GM21786 (cell line): ENCODE data around the gene AK4.
"Not testable (repeated sequence)": the region's sequence is repeated elsewhere in the genome, so short reads cannot be mapped to it uniquely, and the experiment has no call there.

Experiments used
- ATAC-seq: cut with Tn5 transposase; IDR thresholded peaks from one replicate; pipeline ENCODE4 v1.9.1; 2021; ENCODE audit not compliant: unreplicated experiment

The AK4 gene

DNA sequence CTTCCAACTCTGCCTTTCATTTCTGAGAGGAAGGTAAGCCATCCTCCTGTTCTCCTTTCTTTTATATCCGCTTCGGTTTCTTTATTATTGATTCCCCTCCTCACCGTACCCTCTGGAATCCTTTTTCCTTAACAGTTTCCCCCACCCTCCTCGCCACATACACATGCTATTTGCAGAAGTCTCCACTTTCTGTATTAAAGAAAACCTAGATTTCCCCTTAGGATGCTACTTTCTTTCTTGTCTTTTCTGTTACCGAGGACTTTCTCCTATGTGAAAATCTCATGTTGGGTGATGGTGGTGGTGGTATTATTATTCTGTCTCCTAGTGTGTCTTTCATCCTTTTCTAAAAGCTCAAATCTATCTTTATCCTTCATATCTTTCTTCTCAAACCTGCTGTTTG lies 62.3 kb downstream of the AK4 start:
- ATAC-seq = no peak

DNA sequence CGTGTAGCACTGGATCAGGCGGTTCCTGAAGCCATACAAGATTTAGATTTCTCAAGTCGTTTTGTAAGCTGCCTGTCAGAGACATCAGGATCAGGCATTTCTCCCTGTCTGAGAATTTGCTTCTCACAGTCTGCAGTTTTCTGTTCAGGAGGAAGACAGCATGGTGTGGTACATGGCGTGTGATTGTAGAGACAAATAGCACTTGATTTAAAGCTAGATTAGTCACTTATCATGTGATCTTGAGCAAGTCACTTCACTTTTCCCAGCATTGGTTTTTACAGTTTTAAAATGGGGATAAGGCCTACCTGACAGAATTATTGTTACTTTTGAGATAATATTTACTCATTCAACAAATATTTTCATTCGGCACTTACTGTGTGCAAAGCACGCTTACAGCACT lies 63.3 kb downstream of the AK4 start:
- ATAC-seq = no peak

DNA sequence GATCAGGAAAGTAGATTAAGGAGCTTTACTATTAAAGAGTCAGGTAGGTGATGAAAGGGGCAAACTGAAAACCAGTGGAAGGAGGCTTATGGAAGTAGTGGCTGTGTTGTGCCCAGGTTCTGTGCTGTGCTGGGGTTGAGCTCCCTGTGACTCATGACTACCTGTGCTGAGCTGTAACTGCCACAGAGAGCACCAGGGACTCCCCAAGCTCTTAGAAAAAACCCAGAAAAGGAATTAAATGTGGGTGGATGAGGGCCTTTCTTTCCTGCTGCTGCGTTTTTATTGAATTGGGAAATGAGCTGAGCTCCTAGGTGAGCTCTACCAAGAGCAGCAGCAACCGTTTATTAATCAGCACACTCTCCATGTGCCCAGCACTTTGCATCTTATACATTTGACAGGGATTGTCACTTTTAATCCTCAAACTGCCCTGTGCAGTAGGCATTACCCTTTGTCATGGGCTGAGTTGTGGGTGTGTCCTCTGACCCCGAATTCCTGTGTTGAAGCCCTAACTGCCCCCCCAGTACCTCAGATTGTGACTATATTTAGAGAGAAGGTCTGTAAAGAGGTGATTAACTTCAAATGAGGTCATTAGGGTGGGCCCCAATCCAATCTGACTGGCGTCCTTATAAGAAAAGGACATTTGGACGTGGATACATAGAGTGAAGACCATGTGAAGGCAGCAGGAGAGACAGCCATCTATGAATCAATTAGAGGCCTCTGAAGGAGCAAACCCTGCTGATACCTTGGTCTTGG lies 65.4 kb downstream of the AK4 start:
- no peak for ATAC-seq

DNA sequence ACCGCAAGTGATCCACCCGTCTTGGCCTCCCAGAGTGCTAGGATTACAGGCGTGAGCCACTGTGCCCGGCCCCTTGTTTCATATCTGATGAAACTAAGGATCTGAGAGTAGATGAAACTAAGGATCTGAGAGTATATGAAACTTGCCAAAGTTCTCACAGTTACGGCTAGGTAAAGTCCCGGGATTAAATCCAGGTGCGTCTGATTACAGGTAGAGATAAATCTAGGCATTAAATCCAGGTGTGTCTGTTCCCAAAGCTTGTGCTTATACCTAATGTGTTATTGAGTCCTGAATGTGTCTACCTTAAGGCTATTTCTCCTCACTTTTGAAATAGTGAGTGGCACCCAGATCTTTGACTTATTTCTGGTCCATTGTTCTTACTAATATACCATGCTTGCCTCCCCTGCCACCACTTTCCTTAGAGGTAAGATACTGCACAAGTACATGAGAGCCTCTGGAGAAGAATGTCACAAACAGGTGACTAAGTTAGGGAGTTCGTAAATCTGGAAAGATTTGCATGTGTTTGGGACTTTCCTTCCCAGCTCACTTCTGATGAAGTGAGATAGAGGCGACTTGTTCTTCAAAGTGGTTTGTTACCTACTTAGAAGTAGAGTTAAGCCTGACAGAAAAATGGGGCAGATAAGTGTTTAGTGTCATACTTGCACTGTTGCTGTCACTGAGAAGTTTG lies 66.5 kb downstream of the AK4 start:
- ATAC-seq = no peak

DNA sequence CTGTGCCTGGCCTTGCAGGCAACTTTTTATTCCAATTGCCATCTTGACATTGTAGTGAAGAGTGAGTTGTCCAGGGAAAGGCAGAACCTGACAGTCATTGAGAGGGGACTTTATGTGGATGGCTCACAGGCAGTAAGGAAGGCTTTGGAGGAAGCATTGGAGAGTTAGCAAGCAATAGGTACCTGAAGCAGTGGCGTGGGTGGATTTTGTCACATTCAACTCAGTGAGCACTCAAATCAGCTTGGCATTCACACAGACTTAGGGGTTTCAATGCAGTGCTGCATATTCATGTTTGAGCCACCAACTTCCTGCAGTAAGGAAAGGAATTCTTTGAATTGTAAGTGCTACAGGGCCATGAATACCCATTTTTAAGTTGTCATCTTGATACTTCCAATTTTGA lies 69.0 kb downstream of the AK4 start:
- no peak for ATAC-seq

DNA sequence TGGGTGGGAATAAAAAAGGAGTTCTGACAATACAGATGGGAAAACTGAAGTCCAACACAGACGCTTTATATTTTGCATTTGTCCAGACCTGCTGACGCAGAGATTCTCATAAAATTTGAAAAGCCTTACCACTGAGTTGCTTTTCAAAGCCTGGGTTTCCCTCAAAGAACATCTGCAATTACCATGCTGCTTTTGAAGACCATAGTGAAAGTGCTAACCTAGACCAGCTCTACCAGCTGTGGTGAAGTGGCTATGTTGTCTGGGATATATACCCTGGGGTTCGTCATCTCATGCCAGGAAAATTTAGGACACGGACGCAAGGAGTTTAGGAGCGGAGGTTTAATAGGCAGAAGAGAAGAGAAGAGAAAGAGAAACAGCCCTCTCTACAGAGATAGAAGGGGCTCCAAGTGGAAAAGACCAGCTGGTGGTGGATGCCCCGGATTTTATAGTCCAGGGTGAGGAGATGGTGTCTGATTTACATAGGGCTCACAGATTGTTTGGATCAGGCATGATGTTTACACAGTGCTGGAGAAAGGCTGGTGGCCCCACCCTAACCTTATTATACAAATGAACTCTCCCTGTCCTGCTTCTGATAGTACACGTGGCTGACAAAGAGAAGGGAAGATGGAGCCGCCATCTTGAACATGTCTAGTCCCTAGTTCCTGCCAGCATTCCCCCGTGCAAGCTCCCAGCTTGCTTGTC lies 73.8 kb downstream of the AK4 start:
- no peak for ATAC-seq

DNA sequence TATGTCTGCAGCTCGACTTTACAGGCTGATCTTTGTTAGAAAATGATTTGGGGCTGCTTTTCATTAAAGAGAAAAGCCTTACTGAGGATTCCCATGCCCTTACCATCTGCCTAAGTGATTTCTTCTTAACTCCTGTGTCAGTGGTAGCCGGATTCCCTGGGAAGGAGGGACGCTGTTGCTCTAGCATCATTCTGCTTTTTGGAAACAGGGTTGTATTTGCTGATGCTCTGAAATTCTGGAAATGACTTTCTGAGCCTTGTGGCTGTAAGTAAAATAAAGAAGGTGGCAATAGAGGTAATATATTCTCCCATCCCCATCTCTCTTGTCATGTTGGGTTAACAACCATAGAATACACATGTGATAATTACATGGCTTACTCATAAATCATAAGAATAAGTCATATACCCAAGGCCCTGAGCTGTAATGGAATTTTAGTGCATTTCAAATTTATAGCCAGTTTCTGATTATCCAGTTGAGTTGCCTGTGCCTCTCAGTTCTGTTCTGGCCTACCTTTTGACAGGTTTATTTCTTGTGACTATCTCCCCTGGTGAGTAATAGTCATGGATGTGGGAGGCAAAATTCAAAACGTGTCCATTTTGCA lies 74.4 kb downstream of the AK4 start:
- ATAC-seq = no peak

DNA sequence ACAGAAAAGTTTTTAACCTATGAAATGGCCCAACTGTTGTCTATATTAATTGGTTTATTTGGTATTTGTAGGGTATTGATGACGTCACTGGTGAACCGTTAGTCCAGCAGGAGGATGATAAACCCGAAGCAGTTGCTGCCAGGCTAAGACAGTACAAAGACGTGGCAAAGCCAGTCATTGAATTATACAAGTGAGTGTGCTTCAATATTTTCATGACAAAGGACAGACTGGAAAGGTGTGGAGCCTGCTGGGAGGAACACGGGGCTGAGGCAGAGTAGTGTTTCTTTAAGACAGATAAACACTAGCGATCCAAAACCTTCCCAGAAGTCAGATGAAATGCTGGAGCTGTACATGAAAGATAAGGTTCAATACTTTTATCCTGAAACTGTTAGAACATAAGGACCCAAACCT lies 76.7 kb downstream of the AK4 start:
- ATAC-seq = no peak

DNA sequence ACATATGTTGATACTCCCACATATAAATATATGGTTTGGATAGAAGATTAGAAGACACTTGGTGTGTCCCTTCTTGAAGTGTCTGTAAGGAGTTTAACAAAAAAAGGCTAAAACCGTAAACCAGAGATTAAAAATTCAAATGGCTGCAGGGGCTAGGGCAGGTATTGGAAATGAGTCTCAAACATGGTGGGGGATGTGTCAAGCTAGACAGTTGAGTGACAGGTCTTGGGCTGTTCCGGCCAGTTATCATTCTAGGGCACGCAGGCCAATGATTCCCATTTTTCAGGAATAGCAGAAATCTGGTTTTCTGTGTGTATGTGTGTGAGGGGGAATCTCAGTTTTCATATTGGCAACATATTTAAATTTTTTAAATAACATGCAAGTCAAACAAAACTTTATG lies 77.2 kb downstream of the AK4 start:
- no peak for ATAC-seq

DNA sequence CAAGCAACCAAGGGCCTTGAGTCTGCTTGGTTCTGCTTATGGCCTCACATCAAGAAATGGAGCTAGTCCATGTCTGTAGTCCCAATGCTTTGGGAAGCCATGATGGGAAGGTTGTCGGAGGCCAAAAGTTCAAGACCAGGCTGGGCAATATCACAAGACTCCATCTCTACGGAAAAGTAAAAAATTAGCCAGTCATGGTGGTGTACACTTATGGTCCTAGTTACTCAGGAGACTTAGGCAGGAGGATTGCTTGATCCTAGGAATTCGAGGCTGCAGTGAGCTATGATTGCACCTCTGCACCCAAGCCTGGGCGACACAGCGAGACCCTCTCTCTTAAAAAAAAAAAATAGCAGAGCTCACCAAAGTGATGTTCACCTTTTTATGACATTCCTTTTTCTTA lies 81.2 kb downstream of the AK4 start:
- ATAC-seq = no peak

DNA sequence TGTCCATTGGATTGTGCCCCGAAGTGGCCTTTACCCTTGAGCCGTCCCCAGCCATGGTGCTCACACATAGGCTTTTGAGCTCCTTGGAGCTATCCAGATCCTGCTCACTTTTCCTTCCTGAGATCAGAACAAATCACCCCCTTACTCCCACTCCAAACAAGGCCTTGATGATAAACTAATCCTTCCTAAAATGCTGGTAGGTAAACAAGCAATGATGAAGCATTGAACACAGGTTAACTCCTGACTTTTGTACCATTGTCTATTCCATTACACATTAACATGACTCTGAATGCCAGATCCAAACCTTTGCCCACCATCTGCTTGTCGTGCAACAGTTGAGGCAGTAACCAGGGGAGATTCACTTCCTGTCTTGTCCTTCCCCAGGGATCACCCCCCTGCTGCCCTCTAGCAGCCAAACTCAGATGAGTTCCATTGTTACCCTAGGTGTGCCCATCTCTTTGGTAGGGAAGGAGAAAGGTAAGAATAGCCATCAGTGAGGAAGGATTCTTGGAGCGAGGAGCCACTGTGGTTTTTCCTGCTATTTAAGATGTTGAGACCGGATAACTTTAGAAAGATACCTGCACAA lies 81.8 kb downstream of the AK4 start:
- ATAC-seq = no peak

DNA sequence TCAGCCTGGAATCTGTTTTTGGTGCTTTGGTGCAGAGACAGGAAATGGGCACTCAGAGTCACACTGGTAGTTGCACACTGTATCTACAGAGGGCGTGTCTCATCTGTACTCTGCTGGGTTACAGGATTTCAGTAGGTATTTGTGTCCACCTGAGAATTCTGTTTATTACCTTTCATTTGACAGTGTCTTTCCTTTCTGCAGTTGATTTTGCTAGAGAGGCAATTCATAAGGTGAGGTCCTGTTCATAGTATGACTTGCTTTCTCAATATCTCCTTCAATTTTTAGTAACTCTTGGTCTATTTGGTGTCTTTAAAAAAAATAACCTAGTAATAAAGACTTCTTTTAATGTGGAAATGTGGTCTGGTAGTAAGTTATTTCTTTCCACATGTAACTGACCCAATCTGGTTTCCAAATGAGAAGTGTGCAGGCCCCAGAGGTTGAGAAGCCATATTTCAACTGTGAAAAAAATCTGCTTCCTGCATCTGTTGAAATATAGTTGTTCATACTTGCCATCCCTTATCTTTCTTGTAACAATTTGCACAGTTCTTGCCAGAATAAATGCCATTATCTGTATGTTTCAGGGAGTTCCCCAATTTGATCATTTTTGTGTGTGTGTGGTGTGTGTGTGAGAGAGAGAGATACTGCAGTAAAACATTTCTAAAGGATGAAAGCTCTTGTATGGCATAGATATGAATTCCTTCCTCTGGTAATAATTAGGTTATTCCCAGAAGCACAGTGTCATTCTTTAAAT lies 82.9 kb downstream of the AK4 start:
- ATAC-seq = peak; percentile 83

DNA sequence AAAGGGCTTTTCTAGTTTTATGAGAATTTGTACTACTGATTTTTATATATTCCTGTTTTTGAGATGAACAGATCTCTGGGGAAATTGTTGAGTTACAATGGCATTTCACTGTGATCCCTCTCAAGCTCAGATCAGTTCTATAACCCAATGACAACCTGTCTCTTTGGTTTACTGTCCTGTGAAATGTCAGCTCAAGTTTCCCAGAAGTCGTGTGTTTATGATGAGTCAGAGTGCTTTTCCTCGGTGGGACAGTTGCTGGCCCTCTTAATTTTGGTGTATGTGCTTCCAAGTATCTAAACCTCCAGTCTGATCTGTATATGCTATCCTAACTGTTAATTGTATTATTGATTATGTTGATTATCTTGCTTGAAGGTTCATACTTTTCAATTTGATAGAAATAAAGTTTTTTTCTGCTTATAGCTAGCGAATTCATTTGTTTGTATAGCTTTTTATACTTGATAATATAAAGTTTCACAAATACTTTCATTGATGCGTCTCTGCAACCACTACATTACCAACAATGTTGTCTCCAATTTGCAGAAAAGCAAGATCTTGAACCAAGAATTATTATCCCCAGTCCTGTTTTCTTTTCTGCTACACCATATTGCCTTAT lies 83.8 kb downstream of the AK4 start:
- no peak for ATAC-seq

DNA sequence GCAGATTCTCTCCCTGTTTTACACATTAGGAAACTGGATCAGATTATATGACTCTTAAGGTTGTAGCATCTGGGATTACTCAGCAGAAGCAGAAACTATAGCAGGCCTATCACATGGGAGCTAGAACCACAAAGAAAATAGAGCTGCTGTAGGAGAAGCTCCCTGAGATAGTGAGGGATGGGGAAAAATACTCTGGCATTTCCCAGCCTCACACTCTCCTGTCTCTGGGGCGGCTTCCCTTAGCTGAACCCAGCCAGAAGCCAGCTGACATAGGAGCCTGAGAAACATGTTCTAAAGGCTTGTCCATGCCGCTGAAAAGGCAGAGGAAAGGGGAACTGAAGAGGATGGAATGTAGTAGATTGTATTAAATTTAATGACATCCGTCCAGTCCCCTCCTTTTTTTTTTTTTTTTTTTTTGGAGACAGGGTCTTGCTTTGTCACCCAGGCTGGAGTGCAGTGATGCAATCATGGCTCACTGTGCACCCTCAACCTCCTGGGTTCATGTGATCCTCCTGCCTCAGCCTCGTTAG lies 84.5 kb downstream of the AK4 start:
- ATAC-seq = no peak

DNA sequence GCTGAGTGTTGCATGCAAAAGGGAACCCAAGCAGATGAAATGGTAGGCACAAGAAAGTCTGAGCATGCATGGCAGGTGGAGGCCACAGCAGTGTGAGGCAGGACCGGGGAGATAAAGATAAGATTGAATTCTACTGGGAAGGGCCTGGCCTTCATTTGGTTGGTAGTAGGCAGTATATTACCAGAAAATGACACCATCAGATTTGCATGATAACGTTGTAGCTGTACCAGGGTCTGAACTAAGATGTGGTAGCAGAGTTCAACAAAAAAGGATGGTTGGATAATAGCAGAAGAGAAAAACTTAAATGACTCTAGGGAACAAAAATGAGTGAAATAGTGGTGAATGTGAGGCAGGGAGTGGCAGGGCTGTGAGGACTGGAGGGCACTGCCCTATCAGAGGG lies 85.8 kb downstream of the AK4 start:
- ATAC-seq = no peak

DNA sequence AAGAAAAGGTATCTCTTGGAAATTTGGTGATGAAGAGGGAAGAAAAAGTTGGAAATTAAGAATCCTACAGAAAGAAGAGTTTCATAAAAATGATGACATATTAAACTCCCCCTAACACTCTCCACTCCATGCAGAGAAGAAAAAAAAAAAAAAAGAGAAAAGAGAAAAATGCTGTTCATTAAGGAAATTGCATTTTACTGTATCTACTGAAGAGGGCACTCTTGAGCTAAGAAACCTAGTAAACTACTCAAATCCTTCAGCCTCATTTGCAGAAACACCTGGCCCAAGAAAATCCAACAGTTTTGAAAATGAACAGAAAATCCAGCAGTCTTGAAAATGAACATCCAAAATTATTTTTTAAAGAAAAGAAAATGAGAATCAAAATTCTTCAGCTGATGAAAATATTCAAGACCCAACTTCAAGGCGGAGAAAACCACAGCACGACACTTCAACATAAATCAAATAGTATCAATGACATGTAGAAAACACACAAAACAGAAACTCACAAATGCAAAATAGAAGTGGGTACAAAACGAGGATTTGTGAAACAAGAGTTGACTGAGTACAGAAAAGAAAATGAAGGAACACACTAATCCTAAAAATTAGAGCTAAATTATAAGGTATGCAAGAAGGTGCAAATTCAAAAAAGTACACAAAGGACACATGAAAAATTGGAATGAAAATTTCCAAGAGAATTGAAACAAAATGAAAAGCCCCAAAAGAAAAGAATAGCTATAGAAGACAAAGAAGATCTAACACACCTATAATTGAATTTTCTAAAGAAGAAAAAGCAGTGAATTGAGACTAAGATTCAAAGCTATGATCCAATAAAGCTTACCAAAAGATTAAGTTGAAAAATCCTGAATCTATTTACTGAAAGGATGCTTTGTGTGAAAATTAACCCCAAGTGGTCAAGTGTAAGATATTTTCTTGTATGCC lies 88.1 kb downstream of the AK4 start:
- no peak for ATAC-seq

DNA sequence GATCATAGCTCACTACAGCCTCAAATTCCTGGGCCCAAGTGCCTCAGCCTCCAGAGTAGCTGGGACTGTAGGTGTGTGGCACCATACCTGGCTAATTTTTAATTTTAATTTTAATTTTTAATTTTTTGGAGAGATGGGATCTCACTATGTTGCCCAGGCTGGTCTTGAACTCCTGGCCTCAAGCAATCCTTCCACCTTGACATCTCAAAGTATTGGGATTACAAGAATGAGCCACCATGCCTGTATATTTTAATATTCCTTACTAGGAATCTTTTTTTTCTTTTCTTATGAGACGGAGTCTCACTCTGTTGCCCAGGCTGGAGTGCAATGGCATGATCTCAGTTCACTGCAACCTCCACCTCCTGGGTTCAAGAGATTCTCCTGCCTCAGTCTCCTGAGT lies 89.1 kb downstream of the AK4 start:
- ATAC-seq = not testable (repeated sequence)

DNA sequence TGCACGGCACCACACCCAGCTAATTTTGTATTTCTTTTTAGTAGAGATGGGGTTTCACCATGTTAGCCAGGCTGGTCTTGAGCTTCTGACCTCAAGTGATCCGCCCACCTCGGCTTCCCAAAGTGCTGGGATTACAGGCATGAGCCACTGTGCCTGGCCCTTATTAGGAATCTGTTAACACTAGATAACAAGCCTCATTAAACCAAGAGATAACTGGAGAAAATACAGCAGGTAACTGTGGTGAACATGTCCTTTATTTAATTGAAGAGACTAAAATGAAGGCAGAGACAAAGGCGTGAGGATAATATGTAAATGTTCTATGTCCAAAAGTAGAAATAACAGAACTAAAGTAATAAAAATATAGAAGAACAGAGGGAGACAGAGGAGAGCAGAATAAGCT lies 89.5 kb downstream of the AK4 start:
- no peak for ATAC-seq

DNA sequence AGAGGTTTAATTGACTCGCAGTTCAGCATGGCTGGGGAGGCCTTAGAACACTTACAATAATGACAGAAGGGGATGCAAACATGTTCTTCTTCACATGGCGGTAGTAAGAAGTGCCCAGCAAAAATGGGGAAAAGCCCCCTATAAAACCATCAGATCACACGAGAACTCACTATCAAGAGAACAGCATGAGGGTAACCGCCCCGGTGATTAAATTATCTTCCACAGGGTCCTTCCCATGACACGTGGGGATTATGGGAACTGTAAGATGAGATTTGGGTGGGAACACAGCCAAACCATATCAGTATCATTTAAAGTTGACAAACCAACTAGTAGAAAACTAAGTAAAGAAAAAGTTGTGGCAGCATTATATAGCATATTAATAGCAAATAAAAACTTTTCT lies 90.0 kb downstream of the AK4 start:
- ATAC-seq = no peak
